Inflammatory macrophage (primary cell): ENCODE results near the gene L3MBTL4.

Experiments
- DNase-seq, 2 donors: peaks; one replicate each; pipeline ENCODE4 v3.0.0-alpha.2; 2020 to 2022

The L3MBTL4 gene

DNA sequence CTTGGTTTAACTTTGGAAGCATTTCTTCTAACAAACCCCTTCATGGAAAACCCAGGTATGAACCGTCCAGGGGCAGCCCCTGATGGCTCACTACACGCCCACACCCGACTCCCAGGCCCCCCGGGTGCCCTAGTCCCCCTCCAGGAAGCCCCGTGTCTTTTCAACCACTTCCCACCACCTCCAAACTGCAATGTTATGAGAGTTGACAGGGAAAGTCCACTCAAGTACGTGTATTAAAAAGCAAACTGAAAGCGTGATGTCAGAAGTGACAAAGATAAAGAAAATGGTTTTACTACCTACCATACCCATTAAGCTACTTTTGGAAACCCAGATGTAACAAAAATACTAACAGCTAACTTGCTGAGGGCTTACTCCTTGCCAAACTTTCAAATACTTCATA lies 51.5 kb downstream of the L3MBTL4 start:
- DNase-seq = no peak

DNA sequence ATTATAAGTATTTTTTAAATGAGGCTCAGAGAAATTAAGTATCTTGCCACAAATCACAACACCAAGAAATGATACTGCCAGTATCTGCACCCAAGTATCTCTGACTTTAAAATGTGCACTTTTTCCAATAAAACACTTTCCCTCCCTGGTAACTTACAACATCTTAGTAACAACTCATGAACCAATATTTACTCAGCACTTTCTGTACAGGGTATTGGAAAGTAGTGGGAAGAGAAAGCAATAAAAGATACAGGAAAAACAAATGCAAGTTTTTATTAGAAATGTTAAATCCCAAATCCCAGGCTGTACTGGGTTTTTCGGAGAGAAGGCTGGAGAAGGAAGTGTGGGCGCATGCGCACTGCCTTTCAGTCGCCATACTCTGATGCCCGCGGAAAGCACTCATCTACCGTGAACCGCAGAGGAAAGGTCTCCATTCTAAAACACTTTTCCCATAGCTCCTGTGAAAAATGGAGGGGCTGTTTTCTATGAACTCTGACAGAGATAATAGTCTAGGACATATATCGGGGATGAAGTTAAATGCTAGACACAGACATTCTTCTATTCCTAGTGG lies 52.1 kb downstream of the L3MBTL4 start:
- DNase-seq = no peak

DNA sequence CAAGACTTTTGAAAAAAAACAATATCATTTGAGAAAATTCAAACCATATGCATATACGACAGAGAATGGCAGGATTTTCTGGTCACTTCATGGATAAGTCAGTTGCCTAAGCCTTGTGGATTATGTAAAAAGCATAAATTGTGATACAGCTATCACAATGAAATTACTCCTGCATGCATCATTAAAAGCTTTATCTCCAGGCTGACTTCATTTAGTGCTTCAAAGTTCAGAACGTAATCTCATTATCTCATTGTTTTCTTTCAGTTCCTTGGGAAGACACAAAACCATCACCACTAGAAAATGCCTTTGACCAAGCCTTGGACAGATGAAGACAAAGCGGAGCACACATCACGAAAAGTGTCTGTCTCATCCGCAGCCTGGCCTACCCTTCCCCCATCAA lies 57.0 kb downstream of the L3MBTL4 start:
- no peak for DNase-seq

DNA sequence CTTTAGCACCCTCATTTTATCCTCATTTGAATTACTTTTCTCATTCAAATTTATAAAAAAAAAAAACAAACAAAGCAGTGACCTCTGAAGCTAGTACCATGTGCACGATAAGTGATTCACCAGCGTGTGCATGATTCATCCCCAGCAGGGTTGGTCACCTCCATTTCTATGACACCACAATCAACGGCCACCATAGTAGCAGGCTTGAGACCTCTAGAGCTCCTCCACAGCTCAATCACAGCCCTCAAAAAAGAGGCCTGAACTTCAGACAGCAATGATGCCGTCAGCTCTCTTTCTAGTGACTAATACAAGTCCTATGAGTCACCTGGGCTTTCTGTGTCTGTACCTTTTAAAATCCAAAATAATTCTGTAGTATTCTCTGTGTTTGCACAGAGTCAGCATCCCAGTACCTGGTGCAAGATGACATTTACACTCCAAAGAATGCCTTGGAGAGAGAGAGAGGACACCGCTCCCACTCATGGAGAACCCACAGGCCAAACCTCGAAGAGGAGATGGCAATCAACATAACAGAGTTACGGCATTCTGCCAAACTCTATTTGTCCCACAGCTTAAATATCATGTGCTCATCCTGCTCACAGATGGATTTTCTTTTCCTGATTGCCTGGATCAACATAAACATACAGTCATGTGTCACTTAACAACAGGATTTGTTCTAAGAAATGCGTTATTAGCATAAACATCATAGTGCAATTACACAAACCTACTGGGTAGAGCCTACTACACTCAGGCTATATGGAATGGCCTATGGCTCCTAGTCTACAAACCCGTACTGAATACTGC lies 58.7 kb downstream of the L3MBTL4 start:
- DNase-seq = no peak

DNA sequence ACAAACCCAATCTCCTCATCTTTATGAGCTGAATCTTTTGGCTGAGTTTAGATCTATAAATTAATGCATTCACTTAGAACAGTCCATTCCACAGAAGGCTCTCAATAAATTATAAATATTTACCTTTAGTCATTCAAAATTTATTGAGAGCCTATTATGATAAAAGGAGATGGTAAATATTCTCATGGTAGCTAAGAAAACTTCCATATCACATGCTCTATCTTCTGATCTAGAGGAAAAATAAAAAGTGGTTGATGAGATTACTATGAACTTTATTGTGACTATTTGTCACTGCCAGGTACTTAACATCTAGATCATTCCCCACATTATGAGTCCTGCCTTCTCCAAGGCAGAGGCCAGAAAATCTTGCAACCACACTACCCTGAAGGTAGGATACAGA lies 62.4 kb downstream of the L3MBTL4 start:
- no peak for DNase-seq

DNA sequence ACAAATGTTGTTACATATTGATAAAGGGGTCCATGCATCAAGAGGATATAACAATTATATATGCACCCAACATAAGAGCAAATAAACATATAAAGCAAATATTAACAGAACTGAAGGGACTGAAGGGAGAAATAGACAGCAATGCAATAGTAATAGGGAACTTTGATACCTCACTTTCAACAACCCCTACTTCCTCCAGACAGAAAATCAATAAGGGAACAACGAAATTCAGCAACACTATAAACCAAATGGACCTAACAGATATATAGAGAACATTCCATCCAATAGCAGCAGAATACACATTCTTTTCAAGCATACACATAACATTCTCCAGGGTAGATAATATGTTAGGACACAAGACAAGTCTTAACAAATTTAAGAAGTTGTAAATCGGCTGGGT lies 71.7 kb downstream of the L3MBTL4 start:
- DNase-seq = no peak

DNA sequence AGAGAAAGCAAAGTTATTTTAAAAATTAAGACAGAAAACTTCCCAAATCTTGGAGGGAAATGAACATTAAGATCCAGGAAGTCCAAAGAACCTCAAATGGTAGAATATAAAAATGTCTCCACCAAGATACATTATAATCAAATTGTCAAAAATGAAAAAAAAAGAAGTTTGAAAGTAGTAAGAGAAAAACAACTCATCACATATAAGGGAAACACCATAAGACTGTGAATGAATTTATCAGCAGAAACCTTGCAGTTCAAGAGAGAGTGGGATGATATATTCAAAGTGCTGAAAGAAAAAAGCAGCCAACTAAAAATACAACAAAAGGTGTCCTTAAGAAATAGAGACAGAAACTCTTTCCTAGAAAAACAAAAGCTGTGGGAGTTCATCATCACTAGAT lies 73.0 kb downstream of the L3MBTL4 start:
- DNase-seq = no peak

DNA sequence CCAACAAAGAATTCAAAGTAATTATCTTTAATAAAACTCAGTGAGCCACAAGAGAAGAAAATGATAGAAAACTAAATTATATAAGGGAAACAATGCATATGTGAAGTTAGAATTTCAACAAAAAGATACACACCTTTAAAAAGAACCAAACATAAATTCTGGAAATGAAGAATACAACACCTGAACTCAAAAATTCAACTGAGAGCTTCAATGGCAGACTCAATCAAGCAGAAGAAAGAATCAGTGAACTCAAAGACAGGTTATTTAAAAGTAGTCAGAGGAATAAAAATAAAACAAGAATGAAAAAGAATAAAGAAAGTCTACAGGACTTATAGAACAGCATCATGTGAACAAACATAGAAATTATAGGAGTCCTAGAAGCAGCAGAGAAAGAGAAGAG lies 73.4 kb downstream of the L3MBTL4 start:
- no peak for DNase-seq

DNA sequence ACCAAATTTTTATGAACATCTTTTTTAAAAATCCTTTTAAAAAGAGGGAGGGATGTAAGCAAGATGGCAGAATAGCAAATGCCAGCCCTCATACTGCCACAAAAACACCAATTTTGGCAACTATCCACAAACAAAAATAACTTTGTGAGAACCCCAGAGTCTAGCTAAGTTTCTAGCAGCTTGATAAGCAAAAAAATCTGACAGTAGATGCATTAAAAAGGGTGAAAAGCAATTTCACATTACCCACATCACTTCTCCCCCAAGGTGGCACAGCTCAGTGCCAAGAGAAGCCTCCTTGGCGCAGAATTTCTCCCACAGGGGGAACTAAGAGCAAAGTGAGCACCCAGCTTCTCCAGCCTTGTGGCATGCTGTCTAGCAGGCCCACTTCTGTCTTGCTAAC lies 74.6 kb downstream of the L3MBTL4 start:
- DNase-seq = no peak

DNA sequence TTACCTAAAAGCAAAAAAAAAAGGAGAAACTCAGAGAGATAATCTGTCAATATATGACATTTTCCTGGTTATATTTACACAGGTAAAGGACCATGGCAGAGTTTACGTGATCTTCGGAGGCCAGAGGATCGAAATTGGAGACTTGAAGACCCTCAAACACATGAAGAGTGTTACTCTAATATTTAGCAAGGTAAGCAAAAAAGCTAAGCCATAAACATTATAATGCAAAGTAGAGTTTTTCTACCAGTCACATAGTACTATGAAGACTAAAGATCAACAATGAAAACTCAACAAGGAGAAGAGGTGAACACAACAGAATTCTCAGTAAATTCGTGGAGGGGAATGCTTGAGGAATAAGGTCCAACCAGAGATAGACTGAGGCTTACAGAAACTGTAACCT lies 78.5 kb downstream of the L3MBTL4 start:
- DNase-seq = no peak

DNA sequence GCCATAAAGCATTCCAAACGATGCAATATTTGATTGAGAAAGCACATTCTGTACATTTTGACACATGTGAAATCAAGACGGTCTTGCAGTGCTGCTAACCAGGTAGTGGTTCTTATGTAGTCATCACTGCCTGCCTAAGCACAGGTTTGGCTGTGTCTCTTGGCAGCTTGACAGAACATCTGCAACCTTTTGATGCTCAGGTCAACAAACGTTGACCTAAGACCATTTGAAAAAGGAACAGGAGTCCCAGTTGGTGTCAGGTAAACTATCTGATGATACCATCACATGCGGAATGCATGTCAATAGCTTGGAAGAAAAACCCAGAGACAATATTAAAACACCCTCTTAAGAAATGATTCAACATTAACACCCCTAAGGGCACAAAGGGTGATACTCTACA lies 80.7 kb downstream of the L3MBTL4 start:
- DNase-seq = no peak

DNA sequence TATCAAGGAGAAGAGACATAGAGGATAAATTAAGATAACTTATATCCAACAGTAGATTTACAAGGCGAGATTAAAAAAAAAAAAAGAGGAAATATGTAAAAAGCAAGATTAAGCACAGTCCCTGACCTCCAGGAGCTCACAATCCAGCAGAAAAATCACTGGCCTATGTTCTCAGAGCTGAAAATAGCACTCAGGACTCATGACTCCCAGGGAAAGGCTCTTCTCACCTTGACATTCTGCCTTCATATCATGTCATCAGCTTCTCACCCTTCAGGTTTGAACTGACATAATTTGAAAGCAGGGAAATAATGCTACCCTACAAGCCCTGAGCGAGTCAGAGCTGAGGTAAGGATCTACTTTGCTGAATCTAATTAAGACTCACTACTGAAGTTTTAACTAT lies 82.8 kb downstream of the L3MBTL4 start:
- no peak for DNase-seq

DNA sequence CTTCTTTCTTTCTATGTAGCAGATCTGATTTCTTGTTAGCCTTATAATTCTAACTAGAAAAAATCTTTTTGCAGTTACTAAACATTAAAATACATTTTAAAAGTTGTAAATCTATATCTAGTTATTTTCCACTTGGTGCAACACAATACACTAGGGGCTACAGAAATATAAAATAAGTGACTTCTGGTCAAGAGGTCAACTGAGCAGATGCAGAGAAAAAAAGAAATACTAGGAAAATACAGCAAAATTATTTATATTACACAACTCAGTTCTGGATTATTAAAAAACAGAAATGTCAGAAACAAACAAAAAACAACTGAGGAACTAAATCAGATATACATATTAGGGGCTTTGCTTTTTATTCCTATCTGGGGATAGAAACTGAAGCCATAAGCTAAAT lies 83.9 kb downstream of the L3MBTL4 start:
- no peak for DNase-seq

DNA sequence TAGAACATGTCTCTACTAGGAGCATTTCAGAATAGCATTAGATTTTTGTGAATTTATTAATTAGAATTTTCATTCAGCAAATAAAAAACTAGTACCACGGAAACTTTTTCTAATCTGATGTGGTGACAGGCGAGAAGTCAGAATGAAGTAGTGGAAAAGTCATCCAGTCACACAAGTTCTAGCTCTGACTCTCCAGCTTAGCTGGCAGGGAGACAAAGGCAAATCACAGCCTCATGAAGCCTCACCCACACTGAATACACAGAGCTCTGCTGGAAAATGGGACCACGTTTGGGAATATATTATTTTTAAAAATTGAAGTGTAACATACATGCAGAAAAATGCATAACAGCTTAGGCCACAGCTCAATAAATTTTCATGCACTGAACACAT lies 86.1 kb downstream of the L3MBTL4 start:
- no peak for DNase-seq

DNA sequence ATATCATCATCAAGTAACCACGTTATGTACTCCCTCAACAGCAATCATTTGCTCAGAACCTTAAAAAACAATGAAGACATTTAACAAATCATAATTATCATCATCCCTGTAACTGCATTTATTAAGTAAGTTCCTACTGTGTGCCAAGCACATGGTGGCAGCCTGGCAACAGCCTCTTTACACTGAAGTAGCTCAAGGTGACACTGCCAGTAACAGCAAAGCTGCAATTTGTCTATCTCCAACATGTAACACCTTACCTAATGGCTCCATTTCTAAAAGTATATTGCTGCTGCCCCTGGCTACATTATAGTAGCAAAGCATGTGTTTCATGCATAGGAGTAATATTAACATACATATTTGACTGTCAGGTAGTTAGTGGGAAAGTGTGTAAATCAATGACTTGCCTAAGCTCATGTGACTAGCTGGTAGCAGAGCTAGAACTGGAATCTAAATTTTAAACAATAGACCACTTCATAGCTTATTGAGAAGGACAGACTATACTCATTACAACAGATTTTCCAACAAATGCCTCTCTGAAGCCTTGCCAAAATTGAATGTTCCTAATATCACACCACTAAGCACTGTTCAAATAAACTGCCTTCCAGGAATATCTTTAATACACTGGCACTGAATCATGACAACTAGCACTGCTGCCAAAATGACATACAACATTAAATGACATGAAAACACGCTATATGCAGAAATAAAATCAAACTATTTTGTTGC lies 86.7 kb downstream of the L3MBTL4 start:
- DNase-seq = no peak

DNA sequence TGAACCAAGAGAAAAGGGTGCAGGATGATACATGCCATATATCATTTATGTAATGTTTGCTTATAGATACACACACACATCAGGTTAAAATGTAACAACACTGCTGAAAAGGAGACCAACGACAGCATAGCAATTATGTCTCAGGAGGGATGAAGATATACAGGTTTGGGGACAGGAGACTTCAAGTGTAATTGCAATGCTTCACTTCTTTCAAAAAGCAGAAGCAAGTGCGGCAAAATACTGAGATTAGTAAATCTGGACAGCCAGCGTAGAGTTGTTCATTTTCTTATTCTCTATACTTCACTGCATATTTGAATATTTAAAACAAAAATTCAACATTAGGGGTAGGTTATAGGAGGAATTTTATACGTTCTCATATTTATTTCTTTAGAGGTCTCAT lies 87.2 kb downstream of the L3MBTL4 start:
- no peak for DNase-seq

DNA sequence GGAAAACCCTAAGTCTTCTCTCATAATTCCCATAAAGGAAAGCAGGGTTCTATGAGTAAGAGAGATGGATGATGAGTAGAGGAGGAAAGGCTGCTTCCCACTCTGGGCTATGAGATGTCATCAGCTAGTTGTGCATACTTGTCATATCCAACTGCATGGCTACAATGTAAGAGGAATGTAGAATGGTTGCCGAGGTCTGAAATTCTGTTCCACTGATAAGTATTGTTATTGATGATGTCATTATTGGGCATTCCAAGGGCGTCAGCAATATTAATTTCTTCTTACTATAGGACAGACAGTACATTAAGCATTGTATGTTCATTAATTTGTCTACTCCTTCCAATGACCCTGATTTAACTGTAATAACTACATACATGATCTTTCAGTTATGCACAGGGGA lies 88.1 kb downstream of the L3MBTL4 start:
- no peak for DNase-seq

DNA sequence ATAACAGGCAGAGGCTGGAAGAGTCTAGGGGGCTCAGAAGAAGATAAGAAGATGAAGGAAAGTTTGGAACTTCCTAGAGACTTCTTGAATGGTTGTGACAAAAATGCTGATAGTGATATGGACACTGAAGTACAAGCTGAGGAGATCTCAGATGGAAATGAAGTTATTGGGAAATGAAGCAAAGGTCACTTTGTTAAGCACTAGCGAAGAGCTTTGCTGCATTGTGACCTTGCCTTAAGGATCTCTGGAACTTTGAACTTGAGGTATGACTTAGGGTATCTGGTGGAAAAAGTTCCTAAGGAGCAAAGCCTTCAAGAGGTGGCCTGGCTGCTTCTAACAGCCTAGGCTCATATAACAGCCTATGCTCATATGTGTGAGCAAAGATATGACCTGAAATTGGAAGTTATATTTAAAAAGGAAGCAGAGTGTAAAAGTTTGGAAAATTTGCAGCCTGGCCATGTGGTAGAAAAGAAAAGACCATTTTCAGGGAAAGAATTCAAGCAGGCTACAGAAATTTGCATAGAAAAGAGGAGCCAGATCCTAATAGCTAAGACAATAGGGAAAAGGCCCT lies 91.3 kb downstream of the L3MBTL4 start:
- no peak for DNase-seq

DNA sequence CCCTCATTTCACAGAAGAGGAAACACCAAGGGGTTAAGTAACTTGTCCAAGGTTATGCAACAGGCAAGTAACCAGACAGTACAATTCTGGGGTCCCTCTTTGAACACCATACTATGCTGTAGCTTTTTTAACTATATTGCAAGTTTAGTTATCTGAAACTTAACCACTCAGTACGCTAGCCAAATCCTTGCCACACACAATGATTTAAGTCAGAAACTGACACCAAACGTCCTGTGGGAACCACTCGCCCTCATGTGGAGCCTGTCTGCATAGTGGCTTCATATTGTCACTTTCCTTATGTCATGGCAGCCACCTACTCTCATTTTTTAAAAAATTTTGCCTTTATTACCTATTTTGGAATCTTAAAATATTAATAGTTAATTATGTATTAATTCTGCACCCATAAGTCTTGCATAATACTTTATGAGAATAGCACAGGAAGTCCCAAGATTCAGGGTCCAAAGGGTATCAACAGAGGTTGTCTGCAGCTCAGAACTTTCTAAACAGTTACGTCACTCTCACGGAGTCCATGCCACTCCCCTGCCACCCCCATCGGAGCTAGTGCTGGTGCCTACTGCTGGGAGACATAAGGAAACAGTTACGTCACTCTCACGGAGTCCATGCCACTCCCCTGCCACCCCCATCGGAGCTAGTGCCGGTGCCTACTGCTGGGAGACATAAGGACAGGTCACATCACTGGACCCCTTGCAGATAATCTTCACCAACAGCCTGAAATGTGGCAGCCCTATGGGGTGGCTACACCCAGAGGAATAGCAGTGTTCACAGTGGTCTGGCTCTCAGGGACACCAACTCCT lies 99.0 kb downstream of the L3MBTL4 start:
- DNase-seq = peak; percentile 27 to 53

DNA sequence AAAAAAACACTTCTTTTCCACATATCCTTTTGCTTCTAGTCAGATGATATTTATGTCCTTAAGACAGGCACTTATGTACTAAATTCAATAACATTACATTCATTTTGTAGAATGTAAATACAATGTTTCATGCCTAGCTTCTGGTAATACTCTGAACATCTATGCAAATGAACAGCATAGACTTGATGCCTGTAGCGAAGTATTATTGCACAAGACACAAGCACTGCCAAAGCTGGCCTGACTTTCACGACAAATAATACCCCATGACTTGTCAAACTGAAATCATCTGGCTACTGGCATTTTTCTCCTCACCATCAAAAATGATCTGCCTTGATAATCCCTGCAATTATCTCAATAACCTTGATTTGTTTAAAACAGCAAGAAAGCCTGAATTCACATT lies 101.3 kb downstream of the L3MBTL4 start:
- peak; percentile 55 for DNase-seq

DNA sequence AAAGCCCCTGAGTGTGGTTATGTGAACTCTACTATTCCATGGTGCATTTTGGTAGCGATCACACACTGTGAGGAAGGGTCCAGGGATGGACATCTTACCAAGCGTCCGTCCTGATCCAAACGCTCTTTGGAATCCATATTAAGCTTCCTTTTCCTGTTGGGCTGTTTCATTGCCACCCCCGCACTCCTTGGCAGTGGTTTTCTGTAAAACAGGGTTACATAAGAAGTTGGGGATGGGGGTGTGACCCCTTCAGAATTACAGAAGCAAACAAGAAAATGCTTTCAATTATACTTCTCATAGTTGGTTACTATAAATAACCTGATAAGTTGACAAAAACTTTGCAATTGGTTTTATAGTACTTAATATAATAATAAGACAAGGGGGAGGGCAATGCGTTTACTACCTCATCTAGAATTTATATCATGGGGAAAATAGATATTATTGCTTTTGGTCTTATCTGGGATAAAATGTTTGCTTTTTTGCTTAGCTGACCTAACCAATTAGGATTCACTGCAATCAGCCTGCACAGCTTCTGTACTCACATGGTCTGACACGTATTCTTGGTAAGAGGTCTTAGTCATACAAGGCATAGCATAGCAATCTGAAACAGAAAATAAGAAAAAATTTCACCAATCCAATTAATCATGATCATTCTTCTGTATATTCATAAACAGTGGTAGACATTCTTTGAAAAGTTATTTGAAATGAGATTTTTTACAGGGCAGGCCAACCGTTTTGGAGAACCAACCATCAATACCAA lies 103.1 kb downstream of the L3MBTL4 start:
- DNase-seq = peak; percentile 54

DNA sequence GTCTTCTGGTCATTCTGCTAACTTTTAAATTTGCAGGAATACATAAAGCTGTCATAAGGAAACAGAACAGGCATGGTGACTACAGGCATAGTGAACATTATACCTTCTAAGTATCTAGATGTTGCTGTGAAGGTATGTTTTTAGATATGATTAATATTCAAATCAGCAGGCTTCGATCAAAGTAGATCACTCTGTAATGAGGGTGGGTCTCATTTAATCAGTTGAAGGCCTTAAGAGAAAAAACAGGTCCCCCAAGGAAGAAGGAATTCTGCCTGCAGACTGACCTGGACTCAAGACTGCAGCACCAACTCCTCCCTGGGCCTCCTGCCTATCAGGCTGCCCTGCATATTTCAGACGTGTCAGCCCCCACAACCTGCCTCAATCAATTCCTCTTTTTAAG lies 104.0 kb downstream of the L3MBTL4 start:
- no peak for DNase-seq
